Stimulated activated CD4-positive, alpha-beta T cell treated with anti-CD3 and anti-CD28 coated beads, Interleukin-15, amount 100 ng/mL, for 1 hour (primary cell): ENCODE results near the gene PDE4D.
"Not testable (repeated sequence)": the region's sequence is repeated elsewhere in the genome, so short reads cannot be mapped to it uniquely, and the experiment has no call there.

Experiments
- DNase-seq, 2 donors: peaks; one replicate each; pipeline ENCODE4 v3.0.0-alpha.2; 2020; ENCODE audit warnings: low read depth in 1 of 2, low spot score in 1 of 2

The PDE4D gene

GRCh38 chr5:59769832-59770231, 123.7 kb downstream of the PDE4D start:
- DNase-seq, result no peak

DNA sequence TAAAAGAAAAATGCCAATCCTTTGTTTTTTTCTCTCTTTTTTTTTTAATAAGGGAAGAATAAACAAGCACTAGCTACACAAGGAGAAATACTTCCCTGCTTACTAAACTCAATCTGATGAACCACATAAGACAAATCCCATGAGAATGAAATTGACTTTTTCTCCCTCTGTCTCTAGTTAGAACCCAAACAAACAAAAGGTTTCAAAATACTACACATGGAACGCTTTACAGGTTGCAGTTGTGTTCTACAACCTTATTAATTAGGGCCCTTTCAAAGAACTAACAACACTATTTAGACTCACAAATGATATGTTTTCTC, 124.5 kb downstream of the PDE4D start:
- DNase-seq, result no peak

DNA sequence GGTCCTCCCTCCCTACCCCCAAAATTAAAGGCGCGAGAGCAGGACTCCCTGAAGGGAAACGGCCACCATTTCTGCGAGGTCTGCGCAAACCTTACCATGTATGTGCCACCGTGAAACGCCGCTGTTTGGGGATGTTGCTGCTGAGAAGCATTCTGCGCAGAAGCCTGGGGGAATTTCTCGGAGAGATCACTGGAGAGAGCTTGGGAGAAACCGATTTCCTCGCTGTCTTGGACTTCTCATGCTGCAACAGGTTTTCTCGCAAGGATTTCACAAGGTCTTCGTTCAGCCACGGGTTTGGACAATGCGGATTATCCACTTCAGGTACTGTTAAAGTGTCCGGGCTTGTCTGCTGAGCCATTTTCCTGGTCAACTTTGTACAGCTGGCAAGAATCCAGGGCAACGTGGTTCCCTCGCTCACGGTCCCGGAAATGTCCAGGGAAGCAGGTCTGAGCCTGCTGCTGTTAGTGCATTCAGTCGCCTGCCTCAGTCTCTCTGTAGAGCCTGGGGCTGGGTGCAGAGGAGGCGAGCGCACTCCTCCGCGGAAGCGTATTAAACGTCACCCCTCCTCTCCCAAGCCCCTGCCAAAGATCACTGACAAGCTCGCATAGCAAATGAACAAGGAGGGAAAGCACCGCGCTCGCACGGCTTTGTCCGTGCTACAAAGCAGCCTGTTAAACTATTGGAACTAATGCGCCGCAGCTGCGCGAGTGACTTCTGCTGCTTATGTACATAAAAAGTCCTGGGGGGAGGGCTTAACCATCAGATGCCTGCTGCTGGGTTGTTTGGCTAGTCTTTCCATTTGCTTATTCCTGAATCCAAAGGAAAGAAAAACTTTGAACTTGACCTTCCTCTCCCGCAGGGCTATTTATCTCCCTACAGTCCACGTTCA, 125.1 kb downstream of the PDE4D start:
- peak in 1 of 2 donors; percentile 9 for DNase-seq

DNA sequence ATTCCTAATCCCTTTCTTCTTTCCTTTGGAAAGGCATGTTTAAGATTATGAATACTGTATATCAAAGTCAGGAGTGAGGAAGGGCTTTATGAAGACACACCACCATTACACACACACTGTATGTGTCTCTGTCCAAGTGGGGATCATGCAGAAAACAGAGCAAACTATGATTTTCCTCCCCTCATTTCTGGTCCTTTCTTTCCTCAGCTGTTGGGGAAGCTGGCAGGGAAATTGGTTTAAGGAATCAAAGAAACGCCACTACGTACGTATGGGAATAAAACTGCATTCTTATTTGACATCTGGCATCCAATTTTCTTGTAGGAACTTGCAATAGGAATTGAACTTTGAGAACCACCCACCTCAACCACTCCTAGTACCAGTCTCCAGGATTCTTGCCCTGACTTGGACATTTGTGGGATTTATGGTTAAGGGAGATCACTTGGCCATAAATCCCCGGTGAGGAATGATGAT, 125.8 kb downstream of the PDE4D start:
- DNase-seq, result no peak

GRCh38 chr5:59767211-59767605, 126.3 kb downstream of the PDE4D start:
- DNase-seq, result no peak

DNA sequence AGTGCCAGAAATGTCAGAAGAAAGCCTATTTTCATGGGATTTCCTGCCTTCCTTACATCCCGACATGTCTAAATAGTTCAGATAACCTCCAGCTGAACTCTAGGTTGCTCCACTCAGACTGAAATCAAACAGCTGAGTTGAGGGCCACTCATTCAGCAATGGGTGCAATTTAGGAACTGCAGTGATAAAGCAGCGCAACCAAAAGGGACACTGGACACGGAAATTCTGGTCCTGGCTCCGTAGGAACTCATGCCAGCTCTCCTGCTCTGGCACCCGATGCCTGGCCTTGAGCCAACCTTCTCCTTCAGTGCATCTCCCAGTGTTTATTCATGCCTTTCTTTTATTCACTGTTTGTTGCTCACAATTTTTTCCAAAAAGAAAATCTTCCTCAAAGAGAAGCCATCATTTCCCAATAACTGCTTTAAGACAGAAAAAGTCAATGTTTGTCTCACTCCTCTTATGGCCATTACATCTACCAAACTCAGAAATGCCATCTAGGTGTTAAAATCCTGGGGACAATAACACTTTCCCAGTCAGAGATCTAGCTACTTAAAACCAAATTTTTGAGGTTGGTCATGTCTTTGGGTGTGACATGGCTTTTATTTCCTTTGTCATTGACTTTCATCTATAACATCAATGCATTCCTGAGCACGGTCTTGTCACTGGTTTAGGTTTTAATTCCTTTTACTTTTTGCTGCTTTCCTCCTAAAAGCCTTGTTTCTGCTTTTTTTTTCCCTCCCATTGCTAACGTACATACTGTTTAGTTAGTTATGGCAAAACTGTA, 126.9 kb downstream of the PDE4D start:
- DNase-seq, result no peak

GRCh38 chr5:59765446-59765845, 128.1 kb downstream of the PDE4D start:
- DNase-seq, result no peak

- DNase-seq, result no peak
Measured at GRCh38 chr5:59764361-59764760, 129.2 kb downstream of the PDE4D start.

DNA sequence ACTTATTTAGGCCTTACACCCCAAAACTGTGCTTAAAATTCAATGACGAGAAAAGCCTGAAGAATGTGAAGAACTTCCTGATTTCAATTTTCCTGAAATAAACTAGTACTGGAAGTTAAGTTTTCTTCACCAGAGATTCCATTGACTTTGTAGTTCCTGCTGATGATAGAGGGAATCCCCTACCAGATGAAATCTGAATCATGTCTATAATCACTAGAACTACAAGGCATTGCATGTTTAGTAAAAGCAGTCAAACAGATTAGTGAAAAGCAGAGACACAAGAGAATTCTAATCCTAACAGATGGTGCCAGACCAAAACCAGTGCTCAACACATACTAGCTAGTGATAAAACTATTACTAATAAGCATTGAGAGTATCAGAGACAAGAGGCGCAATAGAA, 130.0 kb downstream of the PDE4D start:
- no peak for DNase-seq

- not testable (repeated sequence) for DNase-seq
Measured at GRCh38 chr5:59762232-59762631, 131.3 kb downstream of the PDE4D start.

- DNase-seq, result no peak
Measured at GRCh38 chr5:59760785-59761348, 132.7 kb downstream of the PDE4D start.

GRCh38 chr5:59759600-59760351, 133.8 kb downstream of the PDE4D start:
- DNase-seq, result no peak

- no peak for DNase-seq
Measured at GRCh38 chr5:59758566-59758965, 135.0 kb downstream of the PDE4D start.

- DNase-seq, result no peak
Measured at GRCh38 chr5:59757442-59757841, 136.1 kb downstream of the PDE4D start.

DNA sequence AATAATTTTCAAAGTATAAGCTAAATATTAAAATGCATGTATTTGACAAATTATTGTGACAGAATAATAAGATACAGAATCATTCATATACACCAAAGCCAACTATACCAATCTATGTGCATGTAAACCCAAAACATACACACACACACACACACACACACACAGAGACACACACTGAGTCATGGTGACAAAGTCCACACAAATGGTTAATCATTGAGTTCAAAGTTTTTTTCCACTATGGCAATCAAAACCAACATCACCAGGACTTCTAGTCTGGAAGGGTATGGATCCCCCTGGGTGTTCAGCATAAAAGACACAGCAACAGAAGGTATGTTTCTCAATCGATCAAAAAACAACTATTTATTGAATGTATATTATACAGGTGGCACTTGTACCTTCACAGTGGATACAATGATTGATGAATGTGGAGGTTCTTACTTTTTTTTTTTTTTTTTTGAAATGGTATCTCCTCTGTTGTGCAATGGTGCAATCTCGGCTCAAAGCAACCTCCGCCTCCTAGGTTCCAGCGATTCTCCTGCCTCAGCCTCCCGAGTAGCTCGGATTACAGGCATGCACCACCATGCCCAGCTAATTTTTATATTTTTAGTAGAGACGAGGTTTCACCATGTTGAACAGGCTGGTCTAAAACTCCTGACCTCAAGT, 137.0 kb downstream of the PDE4D start:
- no peak for DNase-seq

DNA sequence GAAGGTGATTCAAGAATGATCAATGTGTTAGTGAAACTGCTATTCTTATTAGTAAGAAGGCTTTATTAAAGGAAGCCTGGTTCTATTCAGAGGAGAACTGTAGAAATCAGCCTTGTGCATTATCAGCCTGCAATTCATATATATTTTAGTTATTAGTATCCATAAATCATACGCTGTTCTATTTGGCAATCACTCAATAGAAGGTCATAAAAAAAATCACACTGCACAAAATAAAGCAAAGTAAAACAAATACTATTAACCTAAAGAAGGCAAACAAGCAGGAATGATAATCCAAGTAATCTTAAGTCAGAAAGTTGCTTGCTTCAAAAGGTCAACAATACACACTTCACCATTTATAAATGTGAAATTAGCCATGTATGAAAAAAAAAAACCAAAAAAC, 138.1 kb downstream of the PDE4D start:
- no peak for DNase-seq

DNA sequence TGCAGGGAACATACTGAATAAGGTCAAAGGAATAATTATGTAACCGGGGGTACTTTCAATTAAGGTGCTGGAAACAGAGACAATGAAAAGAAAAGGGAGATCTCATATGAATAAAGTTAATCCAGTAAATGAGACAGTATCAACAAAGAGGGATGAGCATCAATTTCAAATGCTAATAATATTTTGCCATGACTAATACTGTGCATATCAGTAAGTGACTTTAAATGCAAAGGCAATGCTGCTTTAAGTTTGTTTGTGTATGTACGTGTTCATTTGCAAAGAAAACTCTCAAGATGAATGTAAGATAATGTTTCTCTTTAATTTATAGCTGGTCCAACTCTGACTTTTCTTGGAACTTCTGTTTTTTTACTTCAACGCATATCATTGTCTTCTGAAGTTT, 139.9 kb downstream of the PDE4D start:
- DNase-seq, result no peak

GRCh38 chr5:59749782-59750520, 143.6 kb downstream of the PDE4D start:
- DNase-seq, result no peak

DNA sequence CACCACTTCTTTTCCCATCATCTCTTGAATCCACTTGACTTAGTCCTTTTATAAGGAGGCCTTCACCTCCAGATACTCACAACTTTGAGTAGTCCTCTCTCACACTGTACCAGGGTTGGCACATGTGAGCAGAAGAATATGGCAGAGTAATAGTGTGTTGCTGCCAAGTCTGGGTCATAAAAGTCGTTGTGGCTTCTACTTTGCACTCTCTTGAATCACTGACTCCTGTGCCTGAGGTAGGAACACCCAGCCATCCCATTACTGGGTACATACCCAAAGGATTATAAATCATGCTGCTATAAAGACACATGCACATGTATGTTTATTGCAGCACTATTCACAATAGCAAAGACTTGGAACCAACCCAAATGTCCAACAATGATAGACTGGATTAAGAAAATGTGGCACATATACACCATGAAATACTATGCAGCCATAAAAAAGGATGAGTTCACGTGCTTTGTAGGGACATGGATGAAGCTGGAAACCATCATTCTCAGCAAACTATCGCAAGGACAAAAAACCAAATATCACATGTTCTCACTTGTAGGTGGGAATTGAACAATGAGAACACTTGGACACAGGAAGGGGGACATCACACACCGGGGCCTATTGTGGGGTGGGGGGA, 145.4 kb downstream of the PDE4D start:
- not testable (repeated sequence) for DNase-seq
